Measurements from ENCODE around the gene KLC1.

DNA sequence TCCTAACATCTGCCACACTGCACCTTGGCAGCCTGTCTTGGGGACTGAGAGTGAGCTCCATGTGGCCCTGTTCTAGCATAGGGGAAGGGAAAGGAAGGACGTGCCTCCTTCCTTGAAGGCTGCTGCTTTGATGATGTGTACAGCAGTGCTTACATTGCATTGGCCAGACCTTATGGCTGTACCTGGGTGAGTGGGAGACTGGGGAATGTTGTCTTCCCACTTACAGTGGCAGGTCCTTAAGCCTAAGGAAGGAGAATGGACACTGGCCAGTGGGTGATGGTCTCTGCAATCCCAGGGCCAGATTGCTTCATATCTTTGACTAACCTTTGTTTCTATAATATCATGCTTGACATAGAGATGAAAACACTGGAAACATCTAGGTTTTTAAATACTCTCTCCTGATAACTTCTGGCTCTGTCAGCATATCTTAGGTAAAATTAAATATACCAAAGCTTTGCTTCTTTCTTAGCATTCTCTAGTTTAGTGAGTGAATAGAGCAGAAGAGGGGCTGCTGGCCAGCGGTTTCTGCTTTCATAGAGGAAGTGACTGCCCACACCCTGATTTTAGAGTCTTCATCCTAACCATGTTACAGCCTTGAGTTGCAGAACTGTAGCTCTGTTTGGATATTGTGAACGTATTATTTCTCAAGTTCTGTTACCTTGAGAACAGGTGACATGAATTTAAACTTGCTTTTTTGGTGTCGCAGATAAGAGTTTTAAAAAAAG, 27.2 kb downstream of the KLC1 start:
- no peak for TF ChIP-seq POLR2AphosphoS5 (IDR thresholded peaks at IDR 0.05; ENCODE audit: borderline replicate concordance, low read depth, low read length)
- TF ChIP-seq EZH2 (IDR thresholded peaks at IDR 0.05), result no peak
- TF ChIP-seq FOXP2 (optimal IDR thresholded peaks at IDR 0.05; ENCODE audit: control extremely low read depth, extremely low read length, insufficient read depth), result no peak

Measured in SK-N-MC (cell line).